GM12875 (cell line): ENCODE measurements around the gene ACSF3.

Experiments
- H3K4me3 ChIP-seq: one replicate; pipeline ENCODE4 v1.5.1; 2011; ENCODE audit warnings: low read depth, low read length, control low read depth
- TF ChIP-seq, protein P1 (sequence below): IDR thresholded peaks from 2 replicates; pipeline ENCODE4 v1.5.1; 2011; ENCODE audit warnings: low read depth, mild to moderate bottlenecking, control low read depth, inconsistent platforms, low read length, moderate library complexity, borderline replicate concordance; ENCODE audit not compliant: insufficient read depth

The ACSF3 gene

DNA sequence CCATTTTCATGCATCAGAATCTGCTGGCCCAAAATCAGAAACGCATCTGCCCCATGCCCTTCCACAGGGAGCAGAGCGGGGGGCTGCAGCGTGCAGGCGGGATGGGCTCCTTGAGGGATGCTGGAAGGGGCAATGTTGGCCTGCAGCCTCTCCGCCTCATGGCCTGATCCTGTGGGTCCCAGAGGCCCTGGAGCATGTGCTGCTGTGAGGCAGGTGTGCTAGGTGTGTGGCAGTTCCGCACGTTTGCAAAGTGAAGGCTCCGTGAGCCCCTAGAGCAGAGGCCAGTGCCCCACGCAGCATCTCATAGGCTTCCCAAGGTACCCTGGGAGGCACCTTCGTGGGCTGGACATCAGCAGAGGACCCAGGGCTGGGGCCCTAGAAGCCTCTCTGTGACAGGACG is 41.5 kb downstream of the ACSF3 start:
- TF ChIP-seq, protein P1, sequence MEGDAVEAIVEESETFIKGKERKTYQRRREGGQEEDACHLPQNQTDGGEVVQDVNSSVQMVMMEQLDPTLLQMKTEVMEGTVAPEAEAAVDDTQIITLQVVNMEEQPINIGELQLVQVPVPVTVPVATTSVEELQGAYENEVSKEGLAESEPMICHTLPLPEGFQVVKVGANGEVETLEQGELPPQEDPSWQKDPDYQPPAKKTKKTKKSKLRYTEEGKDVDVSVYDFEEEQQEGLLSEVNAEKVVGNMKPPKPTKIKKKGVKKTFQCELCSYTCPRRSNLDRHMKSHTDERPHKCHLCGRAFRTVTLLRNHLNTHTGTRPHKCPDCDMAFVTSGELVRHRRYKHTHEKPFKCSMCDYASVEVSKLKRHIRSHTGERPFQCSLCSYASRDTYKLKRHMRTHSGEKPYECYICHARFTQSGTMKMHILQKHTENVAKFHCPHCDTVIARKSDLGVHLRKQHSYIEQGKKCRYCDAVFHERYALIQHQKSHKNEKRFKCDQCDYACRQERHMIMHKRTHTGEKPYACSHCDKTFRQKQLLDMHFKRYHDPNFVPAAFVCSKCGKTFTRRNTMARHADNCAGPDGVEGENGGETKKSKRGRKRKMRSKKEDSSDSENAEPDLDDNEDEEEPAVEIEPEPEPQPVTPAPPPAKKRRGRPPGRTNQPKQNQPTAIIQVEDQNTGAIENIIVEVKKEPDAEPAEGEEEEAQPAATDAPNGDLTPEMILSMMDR = no peak
- no peak overlapping the region for H3K4me3 ChIP-seq

DNA sequence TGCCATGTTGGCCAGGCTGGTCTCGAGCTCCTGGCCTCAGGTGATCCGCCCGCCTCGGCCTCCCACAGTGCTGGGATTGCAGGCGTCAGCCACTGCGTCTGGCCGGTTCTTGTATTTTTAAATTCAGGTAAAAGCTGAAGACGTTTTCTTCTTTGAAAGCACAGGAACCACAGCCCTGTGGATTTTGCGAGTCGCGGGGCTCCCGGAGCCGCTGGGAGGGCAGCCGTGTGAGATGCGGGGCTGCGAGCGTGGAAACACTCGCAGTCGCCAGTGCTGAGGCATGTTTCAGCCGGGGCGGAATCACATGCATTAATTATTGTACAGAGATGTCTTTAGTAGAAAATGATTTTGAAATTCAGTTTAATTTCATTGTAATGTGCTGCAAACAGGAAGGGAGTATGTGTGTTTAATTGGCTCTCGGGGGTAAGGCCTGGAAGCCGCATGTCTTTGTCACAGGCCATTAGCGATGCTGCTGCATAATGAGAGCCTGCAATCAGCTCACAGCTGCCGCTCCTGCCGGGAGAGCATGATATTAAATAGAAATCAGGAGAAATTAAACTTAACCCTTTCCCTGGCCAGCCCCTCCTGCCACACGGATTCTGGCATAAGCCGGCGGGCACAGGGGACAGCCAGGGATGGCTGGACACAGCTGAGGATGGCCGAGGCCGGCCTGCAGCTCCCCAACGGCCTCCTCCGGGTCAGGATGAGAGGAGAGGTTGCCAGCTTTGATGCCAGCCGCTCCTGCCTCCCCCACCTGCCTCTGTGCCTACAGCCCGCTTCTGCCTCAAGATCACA is 42.5 kb downstream of the ACSF3 start:
- H3K4me3 ChIP-seq = no peak overlapping the region
- TF ChIP-seq, protein P1 = no peak

DNA sequence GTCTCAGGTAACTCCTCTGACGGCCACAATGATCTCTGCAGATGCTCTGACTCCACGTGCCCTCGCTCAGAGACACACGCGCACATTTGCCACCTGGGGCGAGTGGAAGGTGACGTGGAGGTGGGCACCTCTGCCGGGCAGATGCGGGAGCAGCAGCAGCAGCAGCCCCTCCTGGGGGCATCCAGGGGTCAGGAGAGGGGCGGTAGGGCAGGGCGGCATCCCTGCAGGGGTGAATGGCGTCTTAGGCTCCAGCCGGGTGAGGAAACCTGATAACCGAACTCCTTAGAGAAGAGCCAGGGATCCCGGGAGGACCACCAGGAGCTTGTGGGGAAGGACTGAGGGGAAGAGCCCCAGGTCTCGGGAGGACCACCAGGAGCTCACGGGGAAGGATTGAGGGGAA is 43.3 kb downstream of the ACSF3 start:
- TF ChIP-seq, protein P1 = no peak
- no peak overlapping the region for H3K4me3 ChIP-seq

DNA sequence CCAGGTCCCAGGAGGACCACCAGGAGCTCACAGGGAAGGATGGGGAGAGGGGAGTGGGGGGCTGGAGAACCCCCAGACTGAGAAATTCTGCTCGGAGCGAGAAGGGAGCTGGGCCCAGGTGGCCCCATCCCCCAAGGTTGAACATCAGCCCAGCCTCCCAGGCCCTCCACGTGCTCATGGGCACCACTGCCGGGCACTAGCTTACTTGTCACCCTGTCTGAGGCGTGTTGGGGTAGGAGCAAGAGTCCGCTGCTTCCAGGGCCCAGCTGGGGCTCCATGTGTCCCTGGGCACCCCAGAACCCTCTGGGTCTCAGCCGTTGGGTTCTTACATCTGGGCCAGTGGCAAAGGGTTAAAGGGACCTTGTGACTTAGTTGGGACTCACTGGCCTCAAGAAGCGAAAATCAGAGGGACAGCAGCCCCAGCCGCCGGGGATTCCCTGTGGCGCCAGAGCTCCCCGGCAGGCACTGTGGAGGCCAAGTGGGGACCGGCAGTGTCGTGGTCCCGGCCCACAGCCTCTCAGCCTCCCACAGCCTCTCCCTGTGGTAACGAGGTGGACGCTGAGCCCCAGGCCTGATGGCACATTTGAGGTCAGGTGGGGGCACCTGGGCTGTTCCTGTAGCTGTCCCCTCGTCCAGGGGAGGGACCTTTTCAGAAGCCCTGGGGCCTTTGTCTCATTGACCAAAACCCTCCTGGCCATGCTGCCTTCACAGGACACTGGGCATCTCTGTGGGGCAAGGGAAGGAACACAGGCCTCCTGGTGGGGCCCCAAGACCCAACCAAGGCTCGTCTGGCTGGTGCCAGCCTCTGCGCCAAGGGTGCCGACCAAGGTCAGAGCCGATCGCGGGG is 44.2 kb downstream of the ACSF3 start:
- no peak overlapping the region for H3K4me3 ChIP-seq
- TF ChIP-seq, protein P1 = no peak

DNA sequence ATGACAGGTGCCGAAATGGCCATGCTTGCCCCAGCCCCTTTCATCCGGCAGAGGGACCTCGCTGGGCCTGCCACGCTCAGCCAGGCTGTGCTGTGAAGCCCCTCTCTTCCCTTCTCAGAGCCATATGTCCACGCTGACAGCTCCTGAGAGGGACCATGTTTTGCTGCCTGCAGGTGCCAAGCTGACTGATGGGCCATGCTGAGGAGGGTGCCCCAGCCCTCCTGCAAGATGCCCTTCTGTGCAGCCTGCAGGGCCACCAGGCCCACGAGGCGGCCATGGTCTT is 44.8 kb downstream of the ACSF3 start:
- H3K4me3 ChIP-seq = no peak overlapping the region
- TF ChIP-seq, protein P1 = no peak

DNA sequence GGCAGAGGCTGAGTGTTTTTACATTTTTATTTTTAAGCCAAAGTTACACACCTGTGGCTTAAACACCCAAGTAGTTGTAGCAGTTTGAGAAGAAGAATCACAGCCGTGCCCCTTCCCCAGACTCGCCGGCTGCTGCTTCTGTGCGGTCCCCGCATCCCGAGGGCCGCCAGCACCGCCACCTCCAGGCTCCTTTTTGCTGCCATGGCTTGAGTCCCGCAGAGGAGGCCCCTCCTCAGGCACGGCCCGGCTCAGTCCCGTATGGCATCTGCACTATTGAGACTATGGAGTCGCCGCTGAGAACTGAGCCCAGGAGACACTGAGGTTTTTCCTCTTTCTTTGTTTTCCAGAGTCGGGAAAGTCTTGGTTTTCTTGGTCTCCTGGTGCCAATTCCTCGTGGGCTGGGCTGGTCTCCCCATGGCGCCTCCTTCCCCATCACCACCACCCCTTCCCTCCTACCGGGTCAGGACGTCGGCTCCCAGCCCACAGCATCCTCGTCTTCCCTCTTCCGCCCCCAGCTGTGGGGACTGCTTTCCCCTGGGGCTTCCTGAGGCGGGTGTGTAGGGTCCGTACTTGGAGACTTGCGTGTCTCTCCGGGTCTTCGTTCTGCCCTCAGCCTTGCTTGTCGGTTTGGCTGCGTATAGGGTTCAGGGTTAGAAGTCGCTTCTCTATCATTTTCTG is 45.3 kb downstream of the ACSF3 start:
- TF ChIP-seq, protein P1 = no peak
- H3K4me3 ChIP-seq = no peak overlapping the region
